Measurements from ENCODE around the gene NACAD.

- TF ChIP-seq, protein P1, sequence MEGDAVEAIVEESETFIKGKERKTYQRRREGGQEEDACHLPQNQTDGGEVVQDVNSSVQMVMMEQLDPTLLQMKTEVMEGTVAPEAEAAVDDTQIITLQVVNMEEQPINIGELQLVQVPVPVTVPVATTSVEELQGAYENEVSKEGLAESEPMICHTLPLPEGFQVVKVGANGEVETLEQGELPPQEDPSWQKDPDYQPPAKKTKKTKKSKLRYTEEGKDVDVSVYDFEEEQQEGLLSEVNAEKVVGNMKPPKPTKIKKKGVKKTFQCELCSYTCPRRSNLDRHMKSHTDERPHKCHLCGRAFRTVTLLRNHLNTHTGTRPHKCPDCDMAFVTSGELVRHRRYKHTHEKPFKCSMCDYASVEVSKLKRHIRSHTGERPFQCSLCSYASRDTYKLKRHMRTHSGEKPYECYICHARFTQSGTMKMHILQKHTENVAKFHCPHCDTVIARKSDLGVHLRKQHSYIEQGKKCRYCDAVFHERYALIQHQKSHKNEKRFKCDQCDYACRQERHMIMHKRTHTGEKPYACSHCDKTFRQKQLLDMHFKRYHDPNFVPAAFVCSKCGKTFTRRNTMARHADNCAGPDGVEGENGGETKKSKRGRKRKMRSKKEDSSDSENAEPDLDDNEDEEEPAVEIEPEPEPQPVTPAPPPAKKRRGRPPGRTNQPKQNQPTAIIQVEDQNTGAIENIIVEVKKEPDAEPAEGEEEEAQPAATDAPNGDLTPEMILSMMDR (IDR thresholded peaks at IDR 0.05; ENCODE audit: insufficient read depth, low read depth, low read length) = no peak
- TF ChIP-seq EZH2 (IDR thresholded peaks at IDR 0.05; ENCODE audit: insufficient read depth, low read length) = no peak
Measured at GRCh38 chr7:45092100-45092930, 3.5 kb upstream of the NACAD start.

Data from astrocyte (in vitro differentiated cells and primary cell).